NCI-H187 treated with DMSO at 0.1 percent for 48 hours (cell line): ENCODE data around the gene DTYMK.

Source experiments
- DNase-seq: peaks from one replicate; lab custom pipeline; 2025; lab: John Stamatoyannopoulos, UW

Gene DTYMK

DNA sequence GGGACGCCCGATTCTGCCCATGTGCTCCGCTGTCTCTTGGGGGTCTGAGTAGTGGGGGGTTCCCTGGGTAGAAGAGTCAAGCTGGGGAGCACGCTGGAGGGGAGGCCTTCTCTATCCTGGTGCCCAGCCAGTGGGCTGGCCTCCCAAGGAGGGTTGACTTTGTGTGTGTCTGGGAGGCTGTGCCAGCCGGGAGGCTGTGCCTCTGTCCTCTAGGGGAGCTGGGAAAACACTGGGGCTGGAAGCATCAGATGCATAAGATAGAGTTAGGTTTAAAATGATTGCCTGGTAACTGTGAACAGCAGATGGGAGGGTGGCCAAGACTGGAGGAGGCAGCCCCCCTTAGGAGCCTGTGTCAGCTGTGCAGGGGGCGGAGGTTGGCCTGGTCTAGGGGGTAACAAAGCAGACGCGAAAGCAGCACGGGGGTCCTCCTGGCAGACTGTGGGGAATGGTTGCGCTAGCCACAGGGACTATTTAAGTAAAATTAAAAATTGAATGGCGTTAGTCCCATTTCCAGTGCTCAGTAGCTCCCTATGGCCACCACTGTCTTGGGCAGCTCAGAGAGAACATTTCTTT, 16.5 kb upstream of the DTYMK start:
- no peak for DNase-seq

- no peak for DNase-seq
Measured at GRCh38 chr2:241702155-241703031, 15.8 kb upstream of the DTYMK start.

DNA sequence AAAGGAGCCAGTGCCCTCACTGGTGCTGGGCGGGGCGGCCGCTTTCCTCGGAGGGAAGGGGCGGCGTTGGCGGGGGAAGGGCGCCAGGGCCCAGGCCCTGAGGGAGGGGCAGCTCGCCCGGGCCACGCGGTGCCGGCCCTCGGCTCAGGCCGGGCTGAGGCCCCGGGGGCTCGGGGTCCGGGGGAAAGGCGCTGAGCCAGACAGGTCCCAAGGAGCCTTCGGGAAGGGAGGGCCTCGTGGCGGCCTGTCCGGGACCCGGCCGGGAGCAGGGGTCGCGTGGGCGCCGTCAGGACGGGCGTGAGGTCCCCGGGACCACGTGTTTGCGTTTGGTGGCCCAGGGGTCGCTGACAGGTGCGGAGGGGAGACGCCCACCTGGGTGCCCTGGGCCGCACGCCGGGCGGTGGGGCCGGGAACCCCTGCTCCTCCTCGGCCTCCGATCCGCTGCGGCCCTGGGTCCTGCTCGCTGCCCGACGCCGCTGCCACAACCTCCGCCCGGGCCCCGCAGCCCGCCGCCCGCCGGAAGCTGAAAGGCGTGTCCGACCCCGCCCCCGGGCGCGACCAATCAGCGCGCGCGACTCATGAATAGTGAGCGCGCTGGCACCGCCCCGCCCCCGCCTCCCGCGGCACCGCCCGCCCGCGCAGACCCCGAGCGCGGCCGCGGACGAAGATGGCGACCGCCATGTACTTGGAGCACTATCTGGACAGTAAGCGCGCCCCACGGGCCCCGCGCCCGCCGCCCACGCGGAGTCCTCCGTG, 15.0 kb upstream of the DTYMK start, which contains the start of gene ING5:
Gene ING5, plus strand, starts transcription at position 641 of the 756 bp plus-strand sequence. Its CDS starts 27 bp downstream, at position 668.
- DNase-seq, result no peak

DNA sequence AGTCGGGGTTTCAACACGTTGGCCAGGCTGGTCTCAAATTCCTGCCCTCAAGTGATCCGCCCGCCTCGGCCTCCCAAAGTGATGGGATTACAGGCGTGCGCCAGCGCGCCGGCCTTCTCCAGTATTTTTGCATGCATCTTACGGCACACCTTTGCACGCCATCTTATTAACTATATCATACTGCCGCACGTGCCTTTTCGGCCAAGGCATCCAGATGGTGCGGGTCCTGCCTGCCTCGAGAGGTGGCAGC, 14.5 kb upstream of the DTYMK start:
- peak; percentile 4 for DNase-seq

DNA sequence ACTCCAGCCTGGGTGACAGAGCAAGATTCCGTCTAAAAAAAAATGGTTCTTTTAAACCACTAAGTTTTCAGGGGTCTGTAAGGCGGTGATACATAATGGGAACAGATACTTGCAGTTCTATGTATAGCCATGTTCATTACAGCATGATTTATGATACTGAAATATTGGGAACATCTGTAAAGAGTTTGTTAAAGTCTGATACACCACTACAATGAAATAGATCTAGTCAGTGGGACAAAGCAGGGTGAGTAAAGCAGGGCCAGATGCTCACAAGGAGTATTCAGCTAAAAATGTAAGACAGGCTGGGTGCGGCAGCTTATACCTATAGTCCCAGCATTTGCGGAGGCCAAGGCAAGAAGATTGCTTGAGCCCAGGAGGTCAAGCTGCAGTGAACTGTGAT, 9.0 kb upstream of the DTYMK start:
- DNase-seq, result no peak

DNA sequence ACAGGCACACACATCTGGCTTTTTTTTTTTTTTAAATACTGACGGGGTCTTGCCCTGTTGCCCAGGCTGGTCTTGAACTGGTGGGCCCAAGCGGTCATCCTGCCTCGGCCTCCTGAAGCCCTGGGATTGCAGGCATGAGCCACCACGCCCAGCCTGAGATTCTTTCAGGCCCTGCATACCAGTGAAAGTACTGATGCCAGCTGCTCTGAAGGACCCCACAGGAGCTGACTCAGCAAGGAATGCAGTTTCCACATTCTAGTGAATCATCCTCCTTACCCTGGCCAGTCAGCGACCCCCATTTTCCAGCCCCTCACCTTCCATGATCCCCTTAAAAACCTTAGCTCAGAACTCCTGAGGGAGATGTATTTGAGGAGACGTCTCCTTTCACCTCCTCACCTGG, 5.8 kb upstream of the DTYMK start:
- no peak for DNase-seq

DNA sequence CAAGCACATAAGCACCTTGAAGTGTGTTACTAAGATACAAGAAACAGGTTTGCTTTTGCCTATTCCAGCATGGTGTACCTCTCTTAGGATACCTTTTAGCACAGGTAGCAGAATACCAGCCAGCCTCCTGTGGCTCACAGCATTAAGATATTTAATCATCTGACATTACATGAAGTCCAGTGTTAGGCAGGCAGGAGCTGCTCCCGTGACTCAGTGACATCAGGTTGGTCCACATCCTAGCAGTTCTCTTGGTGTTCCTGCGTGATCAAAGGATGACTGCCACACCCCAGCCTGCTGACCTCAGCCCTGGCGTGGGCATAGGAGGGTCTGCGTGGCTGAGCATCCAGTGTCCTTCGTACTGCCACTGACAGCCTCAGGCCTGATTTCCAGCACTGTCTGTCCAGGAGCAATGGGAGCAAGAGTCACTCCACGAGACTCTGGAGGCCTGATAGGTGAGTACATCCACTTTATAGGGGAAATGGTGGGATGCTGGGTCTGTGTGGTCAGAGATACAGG, 3.6 kb upstream of the DTYMK start:
- no peak for DNase-seq

- no peak for DNase-seq
Measured at GRCh38 chr2:241689306-241689705, 2.7 kb upstream of the DTYMK start.

- no peak for DNase-seq
Measured at GRCh38 chr2:241686324-241686649, 328 bp downstream of the DTYMK start.

DNA sequence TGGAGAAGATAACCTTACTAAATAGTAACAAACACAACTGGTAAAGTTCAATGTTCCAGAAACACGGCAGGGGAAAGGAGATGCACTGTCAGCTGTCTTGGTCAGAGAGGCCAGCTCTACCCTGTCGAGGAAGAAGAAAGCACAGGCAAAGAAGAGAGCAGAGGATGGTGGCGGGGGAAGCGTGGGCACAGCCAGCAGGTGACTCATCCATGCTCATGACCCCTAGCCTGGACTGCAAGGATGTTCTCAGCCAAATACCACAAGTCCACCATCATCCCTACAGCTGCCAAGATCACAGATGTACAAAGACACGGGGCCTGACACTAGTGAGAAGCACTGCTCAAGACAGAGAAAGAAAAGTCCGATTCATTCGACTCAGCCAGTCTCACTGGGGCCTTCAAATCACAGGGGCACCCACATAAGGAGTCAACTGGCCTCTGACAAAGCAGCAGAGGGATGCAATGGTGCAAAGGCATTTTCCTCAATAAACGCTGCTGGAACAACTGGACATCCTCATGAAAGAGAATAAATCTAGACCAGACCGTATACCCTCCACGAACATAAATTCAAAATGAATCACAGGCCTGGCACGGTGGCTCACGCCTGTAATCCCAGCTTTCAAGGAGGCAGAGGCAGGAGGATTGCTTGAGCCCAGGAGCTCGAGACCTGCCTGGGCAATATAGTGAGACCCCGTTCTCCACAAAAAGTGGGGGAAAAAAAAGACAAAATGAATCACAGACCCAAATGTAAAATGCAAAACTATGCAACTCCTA, 5.6 kb downstream of the DTYMK start:
- DNase-seq, result no peak

DNA sequence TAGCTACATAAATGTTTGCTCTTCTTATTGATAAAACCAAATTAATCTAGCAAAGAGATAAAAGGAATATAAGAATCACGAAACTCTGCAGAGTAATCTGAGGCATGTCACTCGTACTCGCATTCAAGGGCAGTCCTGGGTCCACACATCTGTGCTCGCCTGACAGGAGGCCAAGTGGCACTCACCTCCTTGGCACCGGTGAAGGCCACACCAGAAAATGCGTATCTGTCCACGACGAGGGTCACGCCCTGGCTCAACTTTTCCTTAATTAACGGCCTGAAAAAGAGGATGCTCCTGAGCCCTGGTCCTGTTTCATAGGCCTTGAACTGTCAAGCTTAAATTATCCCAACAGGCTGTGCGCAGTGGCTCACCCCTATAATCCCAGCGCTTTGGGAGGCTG, 6.6 kb downstream of the DTYMK start:
- no peak for DNase-seq

- DNase-seq, result no peak
Measured at GRCh38 chr2:241678784-241679540, 7.7 kb downstream of the DTYMK start.

DNA sequence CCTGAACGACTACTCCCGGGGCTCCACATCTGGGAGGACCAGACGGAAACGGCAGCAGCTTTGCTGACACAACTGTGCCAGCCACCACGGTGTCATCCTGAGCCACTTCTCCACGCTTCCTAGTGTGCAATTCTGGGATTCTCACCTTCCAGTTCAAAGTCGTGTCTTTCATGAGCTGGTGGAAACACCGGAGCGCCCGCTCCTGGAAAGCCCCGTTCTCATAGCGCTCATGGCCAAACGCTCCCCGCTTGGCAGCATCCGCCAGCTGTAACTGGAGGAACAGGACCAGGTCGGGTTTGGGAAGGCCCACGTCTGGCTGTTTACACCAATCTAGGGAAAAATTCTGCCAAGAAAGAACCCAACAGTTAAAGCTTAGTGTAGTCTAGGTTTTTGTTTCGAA, 8.3 kb downstream of the DTYMK start:
- no peak for DNase-seq

DNA sequence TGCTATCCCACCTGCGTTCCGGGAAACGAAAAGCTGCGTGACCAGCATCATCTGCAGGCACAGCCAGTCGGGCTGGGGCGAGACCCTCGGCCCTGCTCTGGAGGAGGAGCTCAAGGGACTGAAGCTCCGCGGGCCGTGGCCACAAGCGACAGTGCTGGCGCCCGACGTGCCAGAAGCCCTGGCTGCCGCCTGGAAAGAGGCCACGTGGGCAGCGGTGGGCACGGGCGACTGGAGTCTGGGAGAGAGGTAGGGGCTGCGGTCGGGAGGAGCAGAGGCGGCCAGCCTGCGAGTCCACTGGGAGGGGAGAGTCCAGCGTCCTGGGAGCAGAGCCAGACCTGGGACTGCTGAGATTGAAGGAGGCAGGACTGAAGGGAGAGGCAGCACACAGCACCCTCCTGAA, 9.2 kb downstream of the DTYMK start:
- DNase-seq, result no peak

DNA sequence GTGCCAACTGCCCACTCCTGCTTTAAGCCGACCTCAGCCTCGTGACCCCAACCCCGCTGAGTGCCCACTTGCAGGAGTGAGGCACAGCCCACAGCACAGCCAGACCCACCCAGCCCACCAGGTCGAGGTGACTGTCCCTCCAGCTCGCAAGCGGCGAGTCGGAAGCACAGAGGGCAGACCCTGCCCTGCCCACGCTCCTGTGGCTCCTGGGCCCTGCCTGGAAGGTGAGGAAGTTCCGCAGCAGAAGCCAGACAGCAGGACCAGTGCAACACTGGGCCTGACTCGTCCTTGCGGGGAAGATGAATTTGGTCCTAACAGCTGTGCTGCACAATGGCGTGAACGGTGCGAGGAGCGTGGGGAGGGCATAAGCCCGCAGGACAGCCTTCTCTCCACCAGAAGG, 9.9 kb downstream of the DTYMK start:
- no peak for DNase-seq

- no peak for DNase-seq
Measured at GRCh38 chr2:241675885-241676284, 10.7 kb downstream of the DTYMK start.

GRCh38 chr2:241673797-241674725, 12.6 kb downstream of the DTYMK start:
- no peak for DNase-seq

DNA sequence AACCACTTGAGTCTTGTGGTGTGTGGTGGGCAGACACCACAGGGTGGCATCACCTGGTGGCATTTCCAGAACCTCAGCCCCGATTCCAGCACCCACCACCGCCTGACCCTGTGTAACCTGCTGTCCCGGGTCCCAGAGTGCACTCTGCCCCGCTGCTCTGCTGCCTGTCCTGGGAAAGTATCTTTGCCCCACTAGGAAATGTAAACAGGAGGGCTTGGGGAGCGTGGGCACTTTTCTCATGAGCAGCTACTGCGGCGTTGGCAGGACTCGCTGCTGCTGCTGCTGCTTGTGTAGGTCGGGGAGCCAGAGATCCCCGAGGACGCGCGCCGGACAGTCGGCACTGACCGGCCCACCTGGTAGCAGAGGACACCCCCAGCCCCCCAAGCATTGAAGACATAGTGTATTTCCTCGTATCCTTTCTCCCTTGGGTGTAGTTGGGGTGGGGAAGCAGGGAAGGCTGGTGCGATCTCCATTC, 13.4 kb downstream of the DTYMK start:
- DNase-seq, result no peak

DNA sequence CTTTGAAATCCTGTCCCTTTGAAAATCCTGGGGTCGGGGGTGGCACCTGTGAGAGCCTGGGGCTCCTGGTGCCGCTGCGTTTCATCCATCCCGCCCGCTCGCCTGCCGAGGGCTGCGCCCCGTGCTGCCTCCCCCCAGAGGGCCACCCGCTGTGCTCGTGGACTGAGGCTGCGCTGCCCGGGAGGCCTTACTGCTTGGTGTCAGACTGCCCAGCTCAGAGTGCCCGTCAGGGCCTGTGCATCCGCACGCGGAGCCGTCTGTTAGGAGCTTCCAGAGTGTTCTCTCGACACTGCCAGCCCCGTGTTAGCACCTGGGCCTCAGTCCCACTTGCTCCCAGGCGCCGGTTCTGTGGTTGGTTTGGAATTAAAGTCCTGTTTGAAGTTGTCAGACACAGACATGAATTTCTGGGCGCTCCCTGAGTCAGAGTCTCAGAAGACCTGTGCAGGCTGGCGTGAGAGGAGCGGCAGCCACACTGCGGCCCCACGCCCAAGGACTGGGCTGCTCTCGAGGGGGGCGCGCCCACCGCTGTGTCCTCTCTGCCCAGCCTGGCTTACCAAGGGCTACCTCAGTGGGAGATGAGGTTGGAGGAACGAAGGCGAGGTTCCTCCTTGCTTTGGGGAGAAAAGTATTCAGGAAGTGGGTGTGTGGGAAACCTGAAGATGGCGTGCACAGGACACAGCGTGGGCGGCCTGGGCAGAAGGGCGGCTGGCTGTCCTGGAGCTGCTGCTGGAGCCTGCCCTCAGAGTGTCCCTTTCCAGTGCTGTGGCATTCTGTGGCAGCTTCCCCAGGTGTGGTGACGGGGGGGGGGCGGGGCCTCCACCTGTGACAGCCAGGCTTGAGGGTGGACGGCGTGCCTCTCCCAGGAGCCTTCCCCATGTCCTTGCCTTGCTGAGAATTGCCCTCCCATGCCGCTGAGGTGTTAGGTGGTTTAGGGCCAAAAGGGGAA, 14.1 kb downstream of the DTYMK start:
- DNase-seq, result no peak
